ENCODE data around the gene PSME1. TPM values are rescaled to one million over a fixed set of nuclear protein-coding genes. Genes with fewer than 3 reads are reported as not detected.

PSME1 gene
- 100 to 1,000 TPM in 4 of 8 experiments, 10 to 100 TPM in 4; 40.1 to 318 (median 102) TPM for total RNA-seq

- peak within 1 kb of the TSS; percentile 52 to 95 (median 59) for H3K4me3 ChIP-seq
- in situ Hi-C loops (cut with MboI; ENCODE audit: low pct_unique_long_range_greater_than_20kb in 2 of 9, low sequenced_read_pairs in 9 of 9, unreplicated experiment in 9 of 9), result no loop called here
- ATAC-seq (replicated peaks in 6 of 8), result peak; percentile 87 to 93 (median 90)
- peaks cover 6 to 8% of the 10 kb centered on the region in 2 donors for H3K4me1 ChIP-seq (replicated peaks in 1 of 2)
- H3K27ac ChIP-seq, result peak within 1 kb of the TSS; percentile 29 to 69
- WGBS, 10 experiments, result 0% methylated on average over 1 of the region's 75 CpGs; no CpG with 5 or more reads in 9 of the 10 experiments
These were observed at the start of gene PSME1 for GRCh38 chr14:24135834-24136683. TSS of gene PSME1 (plus strand) at chr14:24136194. CDS start at chr14:24136263, 69 bp downstream.

GRCh38 chr14:24087004-24087403, 49.0 kb upstream of the PSME1 start:
- Histone ChIP-seq H3K4me3 (no peak overlapping the region), H3K27ac (no peak overlapping the region), H3K4me1 (replicated peaks in 1 of 2) (peaks cover 3 to 11% of the 10 kb centered on the region in 2 donors)
- 33 to 100% (median 80%) methylated on average over 1 of the region's 1 CpG; no CpG with 5 or more reads in 3 of the 10 experiments for WGBS, 10 experiments
- in situ Hi-C loops (cut with MboI; ENCODE audit: low pct_unique_long_range_greater_than_20kb in 2 of 9, low sequenced_read_pairs in 9 of 9, unreplicated experiment in 9 of 9), result no loop called here
- no peak for ATAC-seq (replicated peaks in 6 of 8)

DNA sequence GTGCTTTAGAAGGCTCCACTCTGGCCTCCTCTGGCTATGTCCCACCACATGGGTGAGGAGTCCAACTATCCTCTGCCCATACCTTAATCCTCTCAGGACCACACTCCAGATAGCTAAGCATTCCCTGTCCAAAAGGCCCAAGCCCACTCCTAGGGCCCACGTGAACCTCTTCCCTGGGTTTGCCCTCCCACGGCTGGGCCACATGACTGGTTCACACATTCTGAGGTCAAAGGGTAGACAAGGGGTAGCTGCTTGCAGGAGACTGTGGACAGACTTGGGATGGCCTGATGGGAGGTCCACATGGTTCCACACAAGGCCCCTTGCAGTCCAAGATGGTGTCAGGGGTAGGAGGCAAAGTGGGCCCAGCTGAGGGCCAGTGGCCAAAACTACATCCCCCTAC, 47.9 kb upstream of the PSME1 start:
- ATAC-seq (replicated peaks in 6 of 8), result no peak
- in situ Hi-C loops (cut with MboI; ENCODE audit: low pct_unique_long_range_greater_than_20kb in 2 of 9, low sequenced_read_pairs in 9 of 9, unreplicated experiment in 9 of 9), result no loop called here
- WGBS, 10 experiments, result 60 to 100% (median 77%) methylated on average over 1 to 2 of the region's 2 CpGs; no CpG with 5 or more reads in 5 of the 10 experiments

GRCh38 chr14:24089890-24090289, 46.1 kb upstream of the PSME1 start:
- no peak overlapping the region for H3K4me3 ChIP-seq
- in situ Hi-C loops (cut with MboI; ENCODE audit: low pct_unique_long_range_greater_than_20kb in 2 of 9, low sequenced_read_pairs in 9 of 9, unreplicated experiment in 9 of 9), result no loop called here
- WGBS, 10 experiments, result 74 to 100% (median 86%) methylated on average over 1 to 3 of the region's 6 CpGs; no CpG with 5 or more reads in 2 of the 10 experiments
- H3K27ac ChIP-seq, result no peak overlapping the region
- no peak for ATAC-seq (replicated peaks in 6 of 8)
- peaks cover 8 to 13% of the 10 kb centered on the region in 2 donors for H3K4me1 ChIP-seq (replicated peaks in 1 of 2)

More for the DNA sequence above, 47.9 kb upstream of the PSME1 start:
- H3K4me3 ChIP-seq, result no peak overlapping the region
- peaks cover 3 to 6% of the 10 kb centered on the region in 2 donors for H3K4me1 ChIP-seq (replicated peaks in 1 of 2)
- H3K27ac ChIP-seq, result no peak overlapping the region

- H3K4me3 ChIP-seq, result no peak overlapping the region
- peak in 3 of 8 experiments; percentile 9 to 34 (median 14) for ATAC-seq (replicated peaks in 6 of 8)
- H3K27ac ChIP-seq, result no peak overlapping the region
- in situ Hi-C loops (cut with MboI; ENCODE audit: low pct_unique_long_range_greater_than_20kb in 2 of 9, low sequenced_read_pairs in 9 of 9, unreplicated experiment in 9 of 9), result no loop called here
- H3K4me1 ChIP-seq (replicated peaks in 1 of 2), result peaks cover 19 to 24% of the 10 kb centered on the region in 2 donors
These were observed 43.9 kb upstream of the PSME1 start for GRCh38 chr14:24092110-24092504.

GRCh38 chr14:24092505-24093206, 43.3 kb upstream of the PSME1 start:
- WGBS, 10 experiments, result 80 to 100% (median 89%) methylated on average over 1 to 4 of the region's 4 CpGs; no CpG with 5 or more reads in 1 of the 10 experiments
- peaks cover 19 to 24% of the 10 kb centered on the region in 2 donors for H3K4me1 ChIP-seq (replicated peaks in 1 of 2)
- no peak overlapping the region for H3K27ac ChIP-seq
- no peak overlapping the region for H3K4me3 ChIP-seq
- ATAC-seq (replicated peaks in 6 of 8), result no peak
- in situ Hi-C loops (cut with MboI; ENCODE audit: low pct_unique_long_range_greater_than_20kb in 2 of 9, low sequenced_read_pairs in 9 of 9, unreplicated experiment in 9 of 9), result no loop called here

DNA sequence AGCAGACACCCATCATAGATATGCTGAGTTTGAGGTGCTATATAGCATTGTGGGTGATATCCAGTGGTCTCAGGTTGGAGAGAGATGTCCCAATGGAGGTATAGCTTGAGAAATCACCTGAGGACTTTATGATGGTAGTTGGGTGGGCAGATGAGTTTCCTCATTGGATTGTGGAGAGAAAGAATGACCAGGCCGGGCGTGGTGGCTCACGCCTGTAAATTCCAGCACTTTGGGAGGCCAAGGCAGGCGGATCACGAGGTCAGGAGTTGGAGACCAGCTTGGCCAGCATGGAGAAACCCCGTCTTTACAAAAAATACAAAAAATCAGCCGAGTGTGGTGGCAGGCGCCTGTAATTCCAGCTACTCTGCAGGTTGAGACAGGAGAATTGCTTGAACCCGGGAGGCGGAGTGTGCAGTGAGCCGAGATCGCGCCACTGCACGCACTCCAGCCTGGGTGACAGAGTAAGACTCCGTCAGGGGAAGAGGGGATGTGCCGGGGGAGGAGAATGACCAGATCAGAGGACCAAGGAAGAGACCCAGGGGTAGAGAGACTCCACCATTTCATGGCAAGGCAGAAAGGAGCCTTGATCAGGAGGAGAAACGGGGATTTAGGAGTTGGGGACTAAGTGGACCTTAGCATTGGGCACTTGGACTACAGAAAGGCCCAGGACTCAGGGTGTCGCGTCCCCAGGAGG, 42.6 kb upstream of the PSME1 start:
- WGBS, 10 experiments, result 77 to 100% (median 92%) methylated on average over 3 to 13 of the region's 19 CpGs; no CpG with 5 or more reads in 2 of the 10 experiments

GRCh38 chr14:24093901-24094840, 41.8 kb upstream of the PSME1 start, which contains the start of gene PCK2:
TSS of gene PCK2 (plus strand) at chr14:24094311. CDS start at chr14:24094406, 95 bp downstream.
- Histone ChIP-seq H3K4me1 (replicated peaks in 1 of 2) (peaks cover 19 to 24% of the 10 kb centered on the region in 2 donors), H3K4me3 (peak within 1 kb of the TSS; percentile 47 to 88 (median 66)), H3K27ac (peak within 1 kb of the TSS; percentile 90 to 94)
- in situ Hi-C loops (cut with MboI; ENCODE audit: low pct_unique_long_range_greater_than_20kb in 2 of 9, low sequenced_read_pairs in 9 of 9, unreplicated experiment in 9 of 9), result no loop called here
- peak; percentile 53 to 93 (median 86) for ATAC-seq (replicated peaks in 6 of 8)
- WGBS, 10 experiments, result 1 to 20% methylated on average over 1 to 17 of the region's 68 CpGs; no CpG with 5 or more reads in 8 of the 10 experiments

More for the DNA sequence above, 42.6 kb upstream of the PSME1 start:
- ATAC-seq (replicated peaks in 6 of 8), result no peak
- Histone ChIP-seq H3K27ac (peak overlapping the region; percentile 90 to 94), H3K4me1 (replicated peaks in 1 of 2) (peaks cover 19 to 24% of the 10 kb centered on the region in 2 donors), H3K4me3 (peak overlapping the region; percentile 47 to 88 (median 66))
- in situ Hi-C loops (cut with MboI; ENCODE audit: low pct_unique_long_range_greater_than_20kb in 2 of 9, low sequenced_read_pairs in 9 of 9, unreplicated experiment in 9 of 9), result no loop called here

- peak overlapping the region; percentile 47 to 88 (median 66) for H3K4me3 ChIP-seq
- peak overlapping the region; percentile 90 to 94 for H3K27ac ChIP-seq
- H3K4me1 ChIP-seq (replicated peaks in 1 of 2), result peaks cover 19 to 24% of the 10 kb centered on the region in 2 donors
- in situ Hi-C loops (cut with MboI; ENCODE audit: low pct_unique_long_range_greater_than_20kb in 2 of 9, low sequenced_read_pairs in 9 of 9, unreplicated experiment in 9 of 9), result no loop called here
- WGBS, 10 experiments, result 0 to 12% (median 0%) methylated on average over 1 to 8 of the region's 14 CpGs; no CpG with 5 or more reads in 5 of the 10 experiments
- ATAC-seq (replicated peaks in 6 of 8), result peak in 2 of 8 experiments; percentile 0
These were observed 41.1 kb upstream of the PSME1 start for GRCh38 chr14:24094841-24095270.

DNA sequence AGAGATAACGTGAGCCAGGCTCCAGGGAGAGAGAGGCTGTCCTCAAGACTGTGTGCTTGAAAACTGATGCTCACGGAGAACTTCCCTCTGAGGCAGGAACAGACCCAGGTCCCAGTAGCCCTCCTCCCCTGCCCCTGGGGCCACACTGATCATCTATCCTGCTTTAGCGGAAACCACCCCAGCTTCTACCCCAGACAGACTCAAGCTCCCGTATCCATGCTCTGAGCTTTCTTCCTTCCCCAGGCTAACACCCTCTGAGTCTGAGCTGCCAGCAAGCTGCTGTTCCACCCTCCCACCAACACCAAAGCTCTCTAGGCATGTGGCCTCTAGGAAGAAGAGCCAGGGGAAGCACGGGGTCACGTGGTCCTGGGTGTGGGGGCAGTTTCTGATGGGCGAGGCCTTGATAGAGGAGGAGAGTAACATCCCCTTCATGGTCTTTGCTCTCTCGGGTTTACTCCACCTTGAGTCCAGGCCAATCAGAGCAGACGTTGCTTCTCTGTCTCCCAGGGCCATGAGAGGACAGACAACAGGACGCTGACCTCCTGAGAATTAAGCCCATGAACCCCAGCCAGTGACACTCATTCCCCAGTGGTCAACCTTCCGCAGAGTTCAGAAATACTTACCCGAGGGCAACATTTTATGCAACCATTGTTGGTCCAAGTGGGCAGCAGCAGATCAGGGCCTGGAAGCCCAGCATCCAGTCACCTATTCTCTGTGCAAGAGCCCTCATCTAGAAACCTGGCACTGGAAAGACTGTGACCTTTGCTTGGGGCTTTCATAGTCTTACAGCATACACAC, 40.5 kb upstream of the PSME1 start:
- in situ Hi-C loops (cut with MboI; ENCODE audit: low pct_unique_long_range_greater_than_20kb in 2 of 9, low sequenced_read_pairs in 9 of 9, unreplicated experiment in 9 of 9), result no loop called here
- ATAC-seq (replicated peaks in 6 of 8), result peak; percentile 2 to 38 (median 16)
- peak overlapping the region; percentile 47 to 88 (median 66) for H3K4me3 ChIP-seq
- H3K27ac ChIP-seq, result peak overlapping the region; percentile 90 to 94
- WGBS, 10 experiments, result 0 to 60% (median 44%) methylated on average over 1 to 6 of the region's 12 CpGs; no CpG with 5 or more reads in 3 of the 10 experiments
- peaks cover 16 to 20% of the 10 kb centered on the region in 2 donors for H3K4me1 ChIP-seq (replicated peaks in 1 of 2)

GRCh38 chr14:24096545-24097181, 39.3 kb upstream of the PSME1 start:
- in situ Hi-C loops (cut with MboI; ENCODE audit: low pct_unique_long_range_greater_than_20kb in 2 of 9, low sequenced_read_pairs in 9 of 9, unreplicated experiment in 9 of 9), result no loop called here
- 90 to 100% (median 96%) methylated on average over 1 to 4 of the region's 8 CpGs; no CpG with 5 or more reads in 5 of the 10 experiments for WGBS, 10 experiments
- H3K27ac ChIP-seq, result no peak overlapping the region
- peaks cover 16 to 17% of the 10 kb centered on the region in 2 donors for H3K4me1 ChIP-seq (replicated peaks in 1 of 2)
- no peak for ATAC-seq (replicated peaks in 6 of 8)
- H3K4me3 ChIP-seq, result no peak overlapping the region
